Measurements from ENCODE around the gene SLC30A4. TPM values are rescaled to one million over a fixed set of nuclear protein-coding genes. Genes with fewer than 3 reads are reported as not detected.
"Not testable (repeated sequence)": the region's sequence is repeated elsewhere in the genome, so short reads cannot be mapped to it uniquely, and the experiment has no call there.

Gene SLC30A4
- polyA plus RNA-seq, 1 of the 3 experiments (the other 2 are of a cell fraction), result 1.9 TPM

DNA sequence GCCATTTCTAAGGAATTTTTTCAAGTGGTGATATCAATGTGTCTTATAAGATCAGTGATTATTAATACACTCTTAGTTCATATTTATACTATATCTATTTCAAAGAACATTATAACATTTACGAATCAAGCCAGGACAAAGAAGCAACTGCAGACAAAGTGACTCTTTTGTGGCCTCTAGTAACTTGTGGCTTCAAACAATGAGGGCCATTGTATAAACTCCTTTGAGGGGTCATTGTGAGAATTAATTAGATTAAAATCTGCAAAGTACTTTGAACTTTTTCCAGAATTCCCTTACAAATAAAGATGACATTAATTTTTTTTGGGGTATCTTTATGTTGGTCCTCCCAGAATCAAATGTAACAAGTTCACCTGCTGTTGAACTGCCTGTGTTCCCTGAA is 12.3 kb upstream of the SLC30A4 start:
- Histone ChIP-seq H2AFZ (ENCODE audit: low read depth) (no peak overlapping the region), H4K20me1 (ENCODE audit: insufficient read depth) (no peaks in the 10 kb centered on the region), H3F3A (replicated peaks; ENCODE audit: insufficient read depth) (no peaks in the 10 kb centered on the region), H3K27me3 (ENCODE audit: insufficient read depth) (no peaks in the 10 kb centered on the region), H3K9me2 (no peaks in the 10 kb centered on the region), H3K9ac (no peak overlapping the region), H3K9me3 (no peaks in the 10 kb centered on the region), H3K79me2 (ENCODE audit: insufficient read depth) (no peaks in the 10 kb centered on the region), H3K36me3 (replicated peaks in 1 of 2; ENCODE audit: control insufficient read depth in 1 of 2, insufficient read depth in 2 of 2, low read length in 1 of 2) (no peaks in the 10 kb centered on the region), H3K27ac (ENCODE audit: low read depth in 2 of 2, low read length in 1 of 2) (no peak overlapping the region), H3K4me1 (ENCODE audit: control insufficient read depth in 1 of 2, insufficient read depth in 2 of 2, low read depth in 1 of 2, low read length in 1 of 2) (no peaks in the 10 kb centered on the region), H3K4me2 (no peak overlapping the region), H3K4me3 (ENCODE audit: low read depth in 2 of 2, low read length in 1 of 2) (no peak overlapping the region)
- ChIA-PET CTCF (interaction anchor here (0.7 to 1.1 kb wide), 2 partner anchors 15 to 351 kb away, joined by 3 read pairs; no protein-coding TSS in a partner anchor), POLR2A (no interaction called here)
- TF ChIP-seq MEF2A (IDR thresholded peaks at IDR 0.05; ENCODE audit: borderline replicate concordance, low read depth) (no peak), RFX5 (IDR thresholded peaks at IDR 0.05; ENCODE audit: low read length) (no peak), POLR2AphosphoS5 (IDR thresholded peaks at IDR 0.05; ENCODE audit: low read depth, low read length) (no peak), CHD2 (IDR thresholded peaks at IDR 0.05; ENCODE audit: low read length, partially characterized antibody) (no peak), TCF12 (IDR thresholded peaks at IDR 0.05) (no peak), FOXM1 (IDR thresholded peaks at IDR 0.05; ENCODE audit: low read depth) (no peak), GABPA (IDR thresholded peaks at IDR 0.05; ENCODE audit: low read depth) (no peak)
- TF ChIP-seq, protein P1, sequence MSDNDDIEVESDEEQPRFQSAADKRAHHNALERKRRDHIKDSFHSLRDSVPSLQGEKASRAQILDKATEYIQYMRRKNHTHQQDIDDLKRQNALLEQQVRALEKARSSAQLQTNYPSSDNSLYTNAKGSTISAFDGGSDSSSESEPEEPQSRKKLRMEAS (IDR thresholded peaks at IDR 0.05; ENCODE audit: low read depth), result no peak
- TF ChIP-seq, protein P2, sequence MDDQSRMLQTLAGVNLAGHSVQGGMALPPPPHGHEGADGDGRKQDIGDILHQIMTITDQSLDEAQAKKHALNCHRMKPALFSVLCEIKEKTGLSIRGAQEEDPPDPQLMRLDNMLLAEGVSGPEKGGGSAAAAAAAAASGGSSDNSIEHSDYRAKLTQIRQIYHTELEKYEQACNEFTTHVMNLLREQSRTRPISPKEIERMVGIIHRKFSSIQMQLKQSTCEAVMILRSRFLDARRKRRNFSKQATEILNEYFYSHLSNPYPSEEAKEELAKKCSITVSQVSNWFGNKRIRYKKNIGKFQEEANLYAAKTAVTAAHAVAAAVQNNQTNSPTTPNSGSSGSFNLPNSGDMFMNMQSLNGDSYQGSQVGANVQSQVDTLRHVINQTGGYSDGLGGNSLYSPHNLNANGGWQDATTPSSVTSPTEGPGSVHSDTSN (IDR thresholded peaks at IDR 0.05), result no peak
- 68% methylated on average over 1 of the region's 1 CpG for WGBS (ENCODE audit: low lambda C conversion rate)
- DNase-seq, result no peak

DNA sequence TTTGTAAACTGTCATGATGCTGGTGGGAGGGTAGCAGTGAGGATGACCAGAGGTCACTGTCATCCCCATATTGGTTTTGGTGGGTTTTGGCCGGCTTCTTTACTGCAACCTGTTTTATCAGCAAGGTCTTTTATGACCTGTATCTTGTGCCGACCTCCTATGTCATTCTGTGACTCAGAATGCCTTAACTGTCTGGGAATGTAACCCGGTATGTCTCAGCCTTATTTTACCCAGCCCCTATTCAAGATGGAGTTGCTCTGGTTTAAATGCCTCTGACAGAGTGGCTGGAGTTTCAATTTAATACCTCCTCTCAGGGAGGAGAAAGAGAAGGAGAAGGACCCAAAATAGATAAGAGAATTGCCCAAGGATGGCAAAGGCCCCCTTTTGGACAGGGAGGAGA is 10.3 kb upstream of the SLC30A4 start:
- DNase-seq; H3K4me2 ChIP-seq; H3F3A ChIP-seq (replicated peaks; ENCODE audit: insufficient read depth); H4K20me1 ChIP-seq (ENCODE audit: insufficient read depth); H3K9me2 ChIP-seq; H3K36me3 ChIP-seq (replicated peaks in 1 of 2; ENCODE audit: control insufficient read depth in 1 of 2, insufficient read depth in 2 of 2, low read length in 1 of 2); H3K79me2 ChIP-seq (ENCODE audit: insufficient read depth); H3K4me3 ChIP-seq (ENCODE audit: low read depth in 2 of 2, low read length in 1 of 2); H3K27me3 ChIP-seq (ENCODE audit: insufficient read depth); H3K27ac ChIP-seq (ENCODE audit: low read depth in 2 of 2, low read length in 1 of 2); H3K9ac ChIP-seq; POLR2A ChIA-PET; H3K4me1 ChIP-seq (ENCODE audit: control insufficient read depth in 1 of 2, insufficient read depth in 2 of 2, low read depth in 1 of 2, low read length in 1 of 2); H3K9me3 ChIP-seq: not testable (repeated sequence)
- WGBS (ENCODE audit: low lambda C conversion rate), result 54% methylated on average over 3 of the region's 3 CpGs
- H2AFZ ChIP-seq (ENCODE audit: low read depth), result peak overlapping the region; percentile 35; the same call in 1 of the 2 replicates
- CTCF ChIA-PET, result interaction anchor here (1.4 kb wide), 1 partner anchor 20 kb away, joined by 3 read pairs; no protein-coding TSS in a partner anchor

DNA sequence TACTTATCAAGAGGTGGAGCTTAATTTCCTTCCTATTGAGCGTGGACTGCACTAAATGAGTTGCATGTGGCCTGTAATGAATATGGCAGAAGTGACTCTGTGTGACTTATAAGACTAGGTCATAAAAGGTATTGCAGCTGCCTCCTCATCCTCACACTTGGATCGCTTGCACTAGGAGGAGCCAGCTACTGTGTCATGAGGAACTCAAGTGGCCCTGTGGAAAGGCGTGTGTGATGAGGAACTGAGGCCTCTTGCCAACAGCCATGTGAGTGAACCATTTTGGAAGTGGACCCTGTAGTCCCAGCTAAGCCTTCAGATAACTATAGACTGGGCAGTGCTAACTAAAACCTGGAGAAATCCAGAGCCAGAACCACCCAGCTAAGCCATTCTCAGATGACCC is 7.1 kb upstream of the SLC30A4 start:
- H4K20me1 ChIP-seq (ENCODE audit: insufficient read depth), result no peaks in the 10 kb centered on the region
- no peaks in the 10 kb centered on the region for H3K4me1 ChIP-seq (ENCODE audit: control insufficient read depth in 1 of 2, insufficient read depth in 2 of 2, low read depth in 1 of 2, low read length in 1 of 2)
- H3K4me3 ChIP-seq (ENCODE audit: low read depth in 2 of 2, low read length in 1 of 2), result no peak overlapping the region
- H3K36me3 ChIP-seq (replicated peaks in 1 of 2; ENCODE audit: control insufficient read depth in 1 of 2, insufficient read depth in 2 of 2, low read length in 1 of 2), result no peaks in the 10 kb centered on the region
- H3K79me2 ChIP-seq (ENCODE audit: insufficient read depth), result no peaks in the 10 kb centered on the region
- ChIA-PET POLR2A (no interaction called here), CTCF (no interaction called here)
- DNase-seq, result no peak
- no peak overlapping the region for H2AFZ ChIP-seq (ENCODE audit: low read depth)
- H3K27ac ChIP-seq (ENCODE audit: low read depth in 2 of 2, low read length in 1 of 2), result no peak overlapping the region
- 81% methylated on average over 3 of the region's 3 CpGs for WGBS (ENCODE audit: low lambda C conversion rate)
- H3K9me3 ChIP-seq, result no peaks in the 10 kb centered on the region
- H3F3A ChIP-seq (replicated peaks; ENCODE audit: insufficient read depth), result peaks cover 2% of the 10 kb centered on the region
- H3K9ac ChIP-seq, result no peak overlapping the region
- no peaks in the 10 kb centered on the region for H3K27me3 ChIP-seq (ENCODE audit: insufficient read depth)
- no peak overlapping the region for H3K4me2 ChIP-seq
- no peaks in the 10 kb centered on the region for H3K9me2 ChIP-seq
- TF ChIP-seq, protein P3, sequence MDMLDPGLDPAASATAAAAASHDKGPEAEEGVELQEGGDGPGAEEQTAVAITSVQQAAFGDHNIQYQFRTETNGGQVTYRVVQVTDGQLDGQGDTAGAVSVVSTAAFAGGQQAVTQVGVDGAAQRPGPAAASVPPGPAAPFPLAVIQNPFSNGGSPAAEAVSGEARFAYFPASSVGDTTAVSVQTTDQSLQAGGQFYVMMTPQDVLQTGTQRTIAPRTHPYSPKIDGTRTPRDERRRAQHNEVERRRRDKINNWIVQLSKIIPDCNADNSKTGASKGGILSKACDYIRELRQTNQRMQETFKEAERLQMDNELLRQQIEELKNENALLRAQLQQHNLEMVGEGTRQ (IDR thresholded peaks at IDR 0.05; ENCODE audit: borderline replicate concordance, low read depth, low read length), result no peak
- TF ChIP-seq, protein P1 (IDR thresholded peaks at IDR 0.05; ENCODE audit: low read depth), result no peak
- TF ChIP-seq, protein P4, sequence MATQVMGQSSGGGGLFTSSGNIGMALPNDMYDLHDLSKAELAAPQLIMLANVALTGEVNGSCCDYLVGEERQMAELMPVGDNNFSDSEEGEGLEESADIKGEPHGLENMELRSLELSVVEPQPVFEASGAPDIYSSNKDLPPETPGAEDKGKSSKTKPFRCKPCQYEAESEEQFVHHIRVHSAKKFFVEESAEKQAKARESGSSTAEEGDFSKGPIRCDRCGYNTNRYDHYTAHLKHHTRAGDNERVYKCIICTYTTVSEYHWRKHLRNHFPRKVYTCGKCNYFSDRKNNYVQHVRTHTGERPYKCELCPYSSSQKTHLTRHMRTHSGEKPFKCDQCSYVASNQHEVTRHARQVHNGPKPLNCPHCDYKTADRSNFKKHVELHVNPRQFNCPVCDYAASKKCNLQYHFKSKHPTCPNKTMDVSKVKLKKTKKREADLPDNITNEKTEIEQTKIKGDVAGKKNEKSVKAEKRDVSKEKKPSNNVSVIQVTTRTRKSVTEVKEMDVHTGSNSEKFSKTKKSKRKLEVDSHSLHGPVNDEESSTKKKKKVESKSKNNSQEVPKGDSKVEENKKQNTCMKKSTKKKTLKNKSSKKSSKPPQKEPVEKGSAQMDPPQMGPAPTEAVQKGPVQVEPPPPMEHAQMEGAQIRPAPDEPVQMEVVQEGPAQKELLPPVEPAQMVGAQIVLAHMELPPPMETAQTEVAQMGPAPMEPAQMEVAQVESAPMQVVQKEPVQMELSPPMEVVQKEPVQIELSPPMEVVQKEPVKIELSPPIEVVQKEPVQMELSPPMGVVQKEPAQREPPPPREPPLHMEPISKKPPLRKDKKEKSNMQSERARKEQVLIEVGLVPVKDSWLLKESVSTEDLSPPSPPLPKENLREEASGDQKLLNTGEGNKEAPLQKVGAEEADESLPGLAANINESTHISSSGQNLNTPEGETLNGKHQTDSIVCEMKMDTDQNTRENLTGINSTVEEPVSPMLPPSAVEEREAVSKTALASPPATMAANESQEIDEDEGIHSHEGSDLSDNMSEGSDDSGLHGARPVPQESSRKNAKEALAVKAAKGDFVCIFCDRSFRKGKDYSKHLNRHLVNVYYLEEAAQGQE (IDR thresholded peaks at IDR 0.05; ENCODE audit: low read depth, low read length), result no peak
- TF ChIP-seq, protein P5, sequence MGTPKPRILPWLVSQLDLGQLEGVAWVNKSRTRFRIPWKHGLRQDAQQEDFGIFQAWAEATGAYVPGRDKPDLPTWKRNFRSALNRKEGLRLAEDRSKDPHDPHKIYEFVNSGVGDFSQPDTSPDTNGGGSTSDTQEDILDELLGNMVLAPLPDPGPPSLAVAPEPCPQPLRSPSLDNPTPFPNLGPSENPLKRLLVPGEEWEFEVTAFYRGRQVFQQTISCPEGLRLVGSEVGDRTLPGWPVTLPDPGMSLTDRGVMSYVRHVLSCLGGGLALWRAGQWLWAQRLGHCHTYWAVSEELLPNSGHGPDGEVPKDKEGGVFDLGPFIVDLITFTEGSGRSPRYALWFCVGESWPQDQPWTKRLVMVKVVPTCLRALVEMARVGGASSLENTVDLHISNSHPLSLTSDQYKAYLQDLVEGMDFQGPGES (IDR thresholded peaks at IDR 0.05; ENCODE audit: low read depth, low read length), result no peak
